Uterus (tissue), 4 donors: Measurements from ENCODE around the gene PAN3. TPM values are rescaled to one million over a fixed set of nuclear protein-coding genes. Genes with fewer than 3 reads are reported as not detected.

Experiments used
- DNase-seq, 2 donors: peaks; one replicate each; pipeline ENCODE4 v3.0.0-alpha.2; 2019 to 2020
- H3K27ac ChIP-seq, 2 donors: fragments of 200-600 bp; sonication (generic); 1 replicate in 1 of 2; 2 replicates in 1 of 2; pipeline ENCODE4 v1.5.1; 2016 to 2018
- H3K27me3 ChIP-seq, 2 donors: fragments of 200-600 bp; sonication (generic); one replicate each; pipeline ENCODE4 v1.5.1; 2018 to 2019; ENCODE audit warnings: control low read depth in 1 of 2
- H3K36me3 ChIP-seq, 2 donors: fragments of 200-600 bp; sonication (generic); one replicate each; pipeline ENCODE4 v1.5.1; 2019; ENCODE audit warnings: control low read depth in 1 of 2
- H3K4me1 ChIP-seq, 2 donors: fragments of 200-600 bp; sonication (generic); one replicate each; pipeline ENCODE4 v1.5.1; 2018 to 2019; ENCODE audit warnings: control low read depth in 1 of 2
- H3K4me3 ChIP-seq, 2 donors: fragments of 200-600 bp; sonication (generic); 1 replicate in 1 of 2; 2 replicates in 1 of 2; pipeline ENCODE4 v1.5.1; 2018 to 2019; ENCODE audit warnings: mild to moderate bottlenecking in 1 of 2
- H3K9me3 ChIP-seq, 2 donors: fragments of 200-600 bp; sonication (generic); one replicate each; pipeline ENCODE4 v1.5.1; 2019; ENCODE audit warnings: control low read depth in 1 of 2
- CTCF ChIP-seq, 4 experiments: fragments of 200-600 bp in 2 of 4; fragments of 450-650 bp in 2 of 4; sonication (generic) in 2 of 4; IDR thresholded peaks; one replicate each; pipeline ENCODE4 v1.5.1; 2016 to 2019; ENCODE audit warnings: antibody characterized with exemption in 4 of 4, mild to moderate bottlenecking in 2 of 4, moderate library complexity in 1 of 4
- POLR2A ChIP-seq, 2 donors: fragments of 450-650 bp; IDR thresholded peaks; one replicate each; pipeline ENCODE4 v1.6.1; 2016; ENCODE audit warnings: antibody characterized with exemption in 2 of 2, mild to moderate bottlenecking in 1 of 2, moderate library complexity in 1 of 2
- intact Hi-C: fragments of 100-400 bp; cut with DNase I; formaldehyde crosslinking; loops from one replicate; pipeline ENCODE4 v1.15.1; 2023; ENCODE audit warnings: low total_unique reads
- total RNA-seq, 4 donors: library from RNA; depleted of rRNA in 3 of 4; stranded (reverse); fragments of >200 nt in 3 of 4; gene quantifications; one replicate each; pipeline versions ENCODE4 v1.1.0 to v1.2.4, GENCODE V29; 2014 to 2023
- donor health status: DM: yes; HTN: yes; CAD: no.

PAN3 gene
- total RNA-seq, 4 donors from 2014 or later, result 17.4 to 61.4 (median 48.2) TPM

GRCh38 chr13:28316836-28317235 lies 178.5 kb downstream of the PAN3 start:
- Histone ChIP-seq H3K36me3 (no peaks in the 10 kb centered on the region), H3K4me3 (no peak overlapping the region), H3K27me3 (no peaks in the 10 kb centered on the region), H3K27ac (no peak overlapping the region), H3K4me1 (no peaks in the 10 kb centered on the region), H3K9me3 (no peaks in the 10 kb centered on the region)
- intact Hi-C loops, result no loop called here
- TF ChIP-seq POLR2A (IDR thresholded peaks at IDR 0.05) (no peak), CTCF (IDR thresholded peaks at IDR 0.05) (no peak)
- no peak for DNase-seq

GRCh38 chr13:28318496-28318895 lies 180.2 kb downstream of the PAN3 start:
- no peaks in the 10 kb centered on the region for H3K36me3 ChIP-seq
- TF ChIP-seq POLR2A (IDR thresholded peaks at IDR 0.05) (no peak), CTCF (IDR thresholded peaks at IDR 0.05) (no peak)
- intact Hi-C loops, result no loop called here
- no peak overlapping the region for H3K27ac ChIP-seq
- no peaks in the 10 kb centered on the region for H3K9me3 ChIP-seq
- no peaks in the 10 kb centered on the region for H3K27me3 ChIP-seq
- H3K4me3 ChIP-seq, result no peak overlapping the region
- H3K4me1 ChIP-seq, result no peaks in the 10 kb centered on the region
- no peak for DNase-seq

GRCh38 chr13:28319528-28319927 lies 181.2 kb downstream of the PAN3 start:
- Histone ChIP-seq H3K4me3 (no peak overlapping the region), H3K27ac (no peak overlapping the region), H3K36me3 (no peaks in the 10 kb centered on the region), H3K4me1 (no peaks in the 10 kb centered on the region), H3K9me3 (no peaks in the 10 kb centered on the region), H3K27me3 (no peaks in the 10 kb centered on the region)
- no peak for DNase-seq
- intact Hi-C loops, result no loop called here
- TF ChIP-seq POLR2A (IDR thresholded peaks at IDR 0.05), result no peak
- TF ChIP-seq CTCF (IDR thresholded peaks at IDR 0.05), result no peak

GRCh38 chr13:28320209-28320608 lies 181.9 kb downstream of the PAN3 start:
- H3K4me3 ChIP-seq, result no peak overlapping the region
- DNase-seq, result no peak
- no peak overlapping the region for H3K27ac ChIP-seq
- no peak for TF ChIP-seq POLR2A (IDR thresholded peaks at IDR 0.05)
- no peak for TF ChIP-seq CTCF (IDR thresholded peaks at IDR 0.05)
- no peaks in the 10 kb centered on the region for H3K36me3 ChIP-seq
- H3K27me3 ChIP-seq, result no peaks in the 10 kb centered on the region
- no peaks in the 10 kb centered on the region for H3K9me3 ChIP-seq
- H3K4me1 ChIP-seq, result no peaks in the 10 kb centered on the region
- intact Hi-C loops, result no loop called here

GRCh38 chr13:28320884-28321574 lies 182.7 kb downstream of the PAN3 start:
- Histone ChIP-seq H3K27ac (no peak overlapping the region), H3K36me3 (no peaks in the 10 kb centered on the region), H3K4me3 (no peak overlapping the region), H3K9me3 (no peaks in the 10 kb centered on the region), H3K27me3 (no peaks in the 10 kb centered on the region), H3K4me1 (no peaks in the 10 kb centered on the region)
- no peak for DNase-seq
- TF ChIP-seq CTCF (IDR thresholded peaks at IDR 0.05) (no peak), POLR2A (IDR thresholded peaks at IDR 0.05) (no peak)
- intact Hi-C loops, result no loop called here
